Lung (tissue), 14 donors: Measurements from ENCODE around the gene RNU1-3. TPM values are rescaled to one million over a fixed set of nuclear protein-coding genes. Genes with fewer than 3 reads are reported as not detected.
"Not testable (repeated sequence)": the region's sequence is repeated elsewhere in the genome, so short reads cannot be mapped to it uniquely, and the experiment has no call there.

ENCODE experiments used
- ATAC-seq: fragments of 200-7000 bp; cut with Tn5 transposase; one replicate; pipeline ENCODE4 v1.9.1; 2020; ENCODE audit warnings: moderate number of reproducible peaks; ENCODE audit not compliant: insufficient read depth, low FRiP score
- DNase-seq, 3 donors: peaks; one replicate each; pipeline ENCODE4 v3.0.0-alpha.2; 2013 to 2017
- H3K27ac ChIP-seq, 2 donors: one replicate each; pipeline ENCODE4 v1.5.1; 2013; ENCODE audit warnings: mild to moderate bottlenecking in 2 of 2, moderate library complexity in 2 of 2, control low read depth in 1 of 2, inconsistent platforms in 1 of 2, low read depth in 1 of 2, low read length in 1 of 2
- H3K27me3 ChIP-seq, 3 donors: one replicate each; pipeline ENCODE4 v1.5.1; 2013; ENCODE audit warnings: low read length in 2 of 3; ENCODE audit not compliant: control insufficient read depth in 3 of 3, insufficient read depth in 3 of 3
- H3K36me3 ChIP-seq, 4 donors: one replicate each; pipeline ENCODE4 v1.5.1; 2013; ENCODE audit warnings: low read length in 4 of 4, mild to moderate bottlenecking in 1 of 4, moderate library complexity in 1 of 4; ENCODE audit not compliant: control insufficient read depth in 4 of 4, insufficient read depth in 4 of 4
- H3K4me1 ChIP-seq, 5 donors: one replicate each; pipeline ENCODE4 v1.5.1; 2013; ENCODE audit warnings: low read length in 5 of 5, mild to moderate bottlenecking in 2 of 5, moderate library complexity in 1 of 5; ENCODE audit not compliant: control insufficient read depth in 5 of 5, insufficient read depth in 5 of 5
- H3K4me3 ChIP-seq: one replicate; pipeline ENCODE4 v1.5.1; 2013; ENCODE audit warnings: mild to moderate bottlenecking, control low read depth, moderate library complexity
- H3K9ac ChIP-seq, 2 donors: one replicate each; pipeline ENCODE4 v1.5.1; 2013; ENCODE audit warnings: low read length in 2 of 2, control low read depth in 1 of 2; ENCODE audit not compliant: insufficient read depth in 1 of 2
- H3K9me3 ChIP-seq, 4 donors: one replicate each; pipeline ENCODE4 v1.5.1; 2013; ENCODE audit warnings: low read length in 3 of 4, mild to moderate bottlenecking in 1 of 4, moderate library complexity in 1 of 4; ENCODE audit not compliant: control insufficient read depth in 4 of 4, insufficient read depth in 3 of 4
- WGBS, 2 donors: extraction: QIAGEN DNeasy Blood & Tissue Kit; methylation state at CpG; one replicate each; pipeline ENCODE4 v1.1.7; 2013; 5-methylcytosine and 5-hydroxymethylcytosine counted together
- long read RNA-seq, 5 donors: transcript quantifications; one replicate each; lab custom pipeline, GENCODE V29; 2026
- polyA plus RNA-seq, 2 donors: library from polyadenylated mRNA; stranded (reverse); fragments of 200-250 nt; gene quantifications; one replicate each; pipeline ENCODE4 v1.2.1, GENCODE V29; 2013
- total RNA-seq, 2 donors: library from RNA; depleted of rRNA in 1 of 2; stranded (reverse); fragments of >200 nt in 1 of 2; gene quantifications; one replicate each; pipeline ENCODE4 v1.2.1, GENCODE V29; 2014 to 2021
- donor health status: Bipolar disorder and iron deficiency.
- donor health status: healthy.
- donor health status: DM: yes; HTN: yes; CAD: no.

RNU1-3 gene
- total RNA-seq: 1,000 to 10,000 TPM in 1 of 2 donors, under 1 TPM in 1; under 0.01 to 3,134 TPM
- polyA plus RNA-seq: not detected
- long read RNA-seq, donor 1, partial matches to known transcripts: 0 of 1 reads
- long read RNA-seq, donor 1, other reads (novel, unspliced or antisense): 0 of 1 reads
- long read RNA-seq, donor 2: 0 reads
- long read RNA-seq, donor 3: 0 reads
- long read RNA-seq, donor 4: 0 reads
- long read RNA-seq, donor 5, partial matches to known transcripts: 0 of 2 reads
- long read RNA-seq, donor 5, other reads (novel, unspliced or antisense): 0 of 2 reads

DNA sequence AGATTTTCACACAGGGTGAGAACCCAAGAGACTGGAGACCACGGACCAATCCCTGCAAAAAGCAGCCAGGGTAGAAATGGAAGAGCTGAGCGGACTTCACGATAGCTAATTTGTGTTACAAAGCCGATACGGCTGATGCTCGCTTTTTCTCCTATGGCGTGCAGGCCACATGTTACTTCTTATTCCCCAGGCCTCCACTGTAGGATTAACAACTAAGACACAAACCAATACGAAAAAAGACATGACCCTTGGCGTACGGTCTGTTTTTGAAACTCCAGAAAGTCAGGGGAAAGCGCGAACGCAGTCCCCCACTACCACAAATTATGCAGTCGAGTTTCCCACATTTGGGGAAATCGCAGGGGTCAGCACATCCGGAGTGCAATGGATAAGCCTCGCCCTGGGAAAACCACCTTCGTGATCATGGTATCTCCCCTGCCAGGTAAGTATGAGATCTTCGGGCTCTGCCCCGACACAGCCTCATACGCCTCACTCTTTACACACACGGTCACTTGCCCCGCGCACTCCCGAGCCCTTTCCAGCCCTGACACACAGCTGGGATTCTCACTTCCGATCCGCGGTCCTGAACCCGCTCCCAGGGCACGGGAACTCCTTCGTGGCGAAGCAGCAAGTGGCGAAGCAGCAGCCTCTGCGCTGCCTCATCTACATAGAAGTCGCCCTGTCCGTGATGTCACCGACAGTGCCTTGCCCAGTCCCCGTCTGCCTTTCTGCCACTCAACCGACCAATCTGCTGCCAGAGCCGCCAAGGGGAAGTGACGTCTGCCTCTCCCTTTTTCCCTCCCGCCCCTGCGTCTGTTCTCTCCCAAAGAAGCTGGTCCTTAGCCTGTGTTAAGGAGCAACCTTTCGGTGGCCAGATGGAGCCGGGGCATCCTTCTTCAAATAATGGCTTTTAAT is at the start of gene RNU1-3:
Gene RNU1-3 (minus strand): TSS at position 447 of the 912 bp plus-strand sequence.
- not testable (repeated sequence) for DNase-seq, H3K9ac ChIP-seq, H3K27ac ChIP-seq, H3K4me1 ChIP-seq, H3K4me3 ChIP-seq, H3K9me3 ChIP-seq, H3K36me3 ChIP-seq, H3K27me3 ChIP-seq
- WGBS, 2 donors: no CpG with 5 or more reads among the region's 45 CpGs
- ATAC-seq: peak; percentile 96

DNA sequence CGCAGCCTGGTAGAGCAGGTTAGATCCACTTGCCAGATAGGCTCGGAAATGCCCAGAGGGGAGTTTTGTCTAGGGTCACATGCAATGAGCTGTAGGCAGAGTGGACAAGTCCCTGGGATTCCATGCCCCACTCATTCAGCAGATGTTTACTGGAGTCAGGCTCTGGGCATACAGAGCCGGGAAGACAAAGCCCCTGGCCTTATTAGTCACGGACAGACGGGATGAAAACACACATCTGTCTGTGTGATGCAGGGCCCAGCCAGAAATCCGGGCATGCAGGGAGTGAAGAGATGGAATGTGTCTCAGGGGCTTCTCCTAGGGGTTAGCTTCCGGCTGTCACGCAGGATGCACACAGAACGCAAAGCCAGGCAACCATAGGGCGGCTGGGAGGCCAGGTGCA is 46.7 kb upstream of the RNU1-3 start:
- not testable (repeated sequence) for H3K9ac ChIP-seq, H3K27me3 ChIP-seq, H3K4me1 ChIP-seq, H3K27ac ChIP-seq, DNase-seq, H3K9me3 ChIP-seq, H3K36me3 ChIP-seq, H3K4me3 ChIP-seq, ATAC-seq
- WGBS, 2 donors: 75 to 78% methylated on average over 4 of the region's 10 CpGs

DNA sequence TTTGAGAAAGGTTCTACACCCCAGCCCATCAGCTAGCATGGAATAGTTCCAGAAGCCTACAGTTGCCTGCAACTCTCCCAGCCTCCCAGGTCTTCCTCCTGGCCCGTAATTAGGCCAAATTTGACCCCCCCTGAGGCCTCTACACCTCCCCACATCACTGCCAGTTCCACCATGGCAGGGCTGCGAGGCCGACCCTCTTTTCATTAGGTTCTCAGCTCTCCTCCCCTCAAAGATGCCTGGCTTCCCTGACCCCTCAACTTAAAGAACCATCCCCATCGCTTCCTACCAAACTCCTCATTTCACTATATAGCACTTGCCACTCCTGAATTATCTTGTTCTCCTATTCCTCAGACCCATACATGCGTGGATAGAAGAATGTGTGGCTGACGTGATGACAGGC is 46.2 kb upstream of the RNU1-3 start:
- not testable (repeated sequence) for H3K9ac ChIP-seq, H3K4me3 ChIP-seq, DNase-seq, H3K4me1 ChIP-seq, H3K9me3 ChIP-seq, ATAC-seq, H3K27me3 ChIP-seq, H3K36me3 ChIP-seq, H3K27ac ChIP-seq
- 90 to 95% methylated on average over 3 of the region's 6 CpGs for WGBS, 2 donors

DNA sequence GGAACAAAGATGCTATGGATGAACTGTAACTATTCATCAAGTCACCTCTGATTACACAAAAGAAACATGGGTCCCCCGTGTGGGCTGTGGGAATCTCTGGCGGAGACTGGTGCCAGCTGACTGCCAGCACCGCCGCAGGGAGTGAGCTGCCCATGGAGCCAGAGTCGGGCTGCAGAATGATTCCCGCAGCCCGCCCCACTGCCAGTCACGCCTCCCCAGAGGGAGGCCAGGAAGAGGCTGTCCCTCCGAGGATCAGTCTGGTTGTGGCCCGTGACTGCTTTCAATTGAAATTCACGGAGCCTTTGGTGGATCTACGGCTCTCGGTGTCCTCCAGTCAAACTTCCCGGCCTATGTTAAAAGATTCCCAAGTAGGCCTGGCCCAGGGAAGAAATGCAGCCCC is 45.8 kb upstream of the RNU1-3 start:
- not testable (repeated sequence) for H3K27me3 ChIP-seq, H3K36me3 ChIP-seq, H3K4me3 ChIP-seq, H3K27ac ChIP-seq, DNase-seq, H3K9me3 ChIP-seq, ATAC-seq, H3K9ac ChIP-seq, H3K4me1 ChIP-seq
- 74 to 85% methylated on average over 6 to 11 of the region's 14 CpGs for WGBS, 2 donors

DNA sequence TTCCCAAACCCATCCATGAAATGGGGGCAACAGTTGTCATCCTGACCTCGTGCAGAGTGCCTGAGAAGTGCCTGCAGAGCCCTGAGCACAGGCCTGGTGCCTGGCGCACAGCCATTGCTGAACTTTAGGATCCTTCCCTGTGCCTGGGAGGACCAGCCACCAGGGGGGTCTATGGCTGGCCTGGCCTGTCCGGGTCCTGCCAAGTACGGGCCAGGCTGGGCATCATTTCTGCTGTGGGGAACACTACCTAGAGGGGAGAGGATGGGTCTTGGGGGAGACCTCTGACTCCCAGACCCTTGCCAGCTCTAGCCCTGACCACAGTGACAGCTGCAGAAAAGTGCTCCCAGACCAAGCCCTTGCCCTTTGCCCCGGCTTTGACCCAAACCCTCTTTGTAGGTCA is 45.4 kb upstream of the RNU1-3 start:
- not testable (repeated sequence) for DNase-seq, H3K4me1 ChIP-seq, H3K9ac ChIP-seq, ATAC-seq, H3K9me3 ChIP-seq, H3K27ac ChIP-seq, H3K27me3 ChIP-seq, H3K36me3 ChIP-seq, H3K4me3 ChIP-seq
- WGBS, 2 donors: 62 to 84% methylated on average over 2 to 3 of the region's 5 CpGs

DNA sequence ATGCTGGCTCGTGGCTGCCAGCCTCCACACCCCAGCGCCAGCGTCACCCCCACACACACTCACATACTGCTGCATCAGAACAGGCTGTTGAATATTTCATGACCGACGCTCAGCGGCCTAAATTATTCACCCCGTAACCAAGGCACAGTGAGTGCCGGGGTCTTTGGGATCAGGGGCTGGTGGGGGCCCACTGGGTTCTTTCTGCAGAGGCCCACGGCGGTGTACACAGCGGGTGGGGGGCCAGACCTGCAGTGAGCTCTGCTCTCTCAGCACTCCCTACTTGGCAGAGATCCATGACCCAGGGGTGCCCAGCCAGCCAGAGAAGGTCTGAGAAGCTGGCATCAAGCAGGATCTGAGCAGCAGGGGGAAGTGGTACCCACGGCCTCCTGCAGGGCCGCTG is 43.9 kb upstream of the RNU1-3 start:
- not testable (repeated sequence) for H3K4me1 ChIP-seq, DNase-seq, H3K36me3 ChIP-seq, H3K4me3 ChIP-seq, H3K27me3 ChIP-seq, H3K9ac ChIP-seq, H3K27ac ChIP-seq, ATAC-seq, H3K9me3 ChIP-seq
- 77 to 78% methylated on average over 8 to 12 of the region's 13 CpGs for WGBS, 2 donors
